OCI-M1 (cell line): ENCODE data around the gene CHI3L1.

Experiments
- DNase-seq: peaks from one replicate; lab custom pipeline; 2025; lab: John Stamatoyannopoulos, UW

The CHI3L1 gene

DNA sequence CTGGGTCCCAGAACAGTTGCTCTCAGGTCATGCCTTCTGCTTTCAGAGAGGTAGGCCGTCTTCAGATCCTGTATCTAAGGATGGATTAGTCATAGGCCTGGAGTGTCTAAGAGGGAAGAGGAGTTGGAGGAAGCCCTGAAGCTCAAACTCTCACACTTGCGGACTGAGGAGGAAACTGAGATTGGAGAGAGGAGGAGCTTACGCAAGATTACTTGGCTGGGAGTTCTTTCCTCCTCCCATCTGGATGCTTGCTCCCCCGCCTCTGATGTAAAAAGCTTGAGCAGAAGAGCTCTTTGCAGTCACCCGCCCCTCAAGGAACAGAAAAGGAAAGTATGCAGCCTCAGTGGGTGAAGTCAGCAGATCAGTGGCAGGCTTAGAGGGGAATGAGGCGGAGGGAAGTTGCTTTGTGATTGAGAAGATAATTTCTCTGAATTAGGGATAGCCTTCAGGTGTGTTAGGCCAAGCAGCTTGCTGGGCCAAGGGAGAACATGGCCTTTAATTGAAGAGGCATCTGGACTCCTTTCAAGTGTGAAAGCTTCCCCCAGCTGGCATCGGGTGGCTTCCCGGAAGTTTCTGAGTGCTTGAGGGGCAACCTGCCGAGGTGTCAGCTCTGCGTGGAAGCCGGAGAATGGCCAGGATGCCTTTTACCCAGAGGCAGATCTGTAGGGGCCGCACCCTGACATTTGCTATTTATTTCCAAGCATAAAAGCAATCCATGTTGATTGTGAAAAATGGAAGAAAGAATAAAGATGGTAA is 52.4 kb downstream of the CHI3L1 start:
- no peak for DNase-seq

DNA sequence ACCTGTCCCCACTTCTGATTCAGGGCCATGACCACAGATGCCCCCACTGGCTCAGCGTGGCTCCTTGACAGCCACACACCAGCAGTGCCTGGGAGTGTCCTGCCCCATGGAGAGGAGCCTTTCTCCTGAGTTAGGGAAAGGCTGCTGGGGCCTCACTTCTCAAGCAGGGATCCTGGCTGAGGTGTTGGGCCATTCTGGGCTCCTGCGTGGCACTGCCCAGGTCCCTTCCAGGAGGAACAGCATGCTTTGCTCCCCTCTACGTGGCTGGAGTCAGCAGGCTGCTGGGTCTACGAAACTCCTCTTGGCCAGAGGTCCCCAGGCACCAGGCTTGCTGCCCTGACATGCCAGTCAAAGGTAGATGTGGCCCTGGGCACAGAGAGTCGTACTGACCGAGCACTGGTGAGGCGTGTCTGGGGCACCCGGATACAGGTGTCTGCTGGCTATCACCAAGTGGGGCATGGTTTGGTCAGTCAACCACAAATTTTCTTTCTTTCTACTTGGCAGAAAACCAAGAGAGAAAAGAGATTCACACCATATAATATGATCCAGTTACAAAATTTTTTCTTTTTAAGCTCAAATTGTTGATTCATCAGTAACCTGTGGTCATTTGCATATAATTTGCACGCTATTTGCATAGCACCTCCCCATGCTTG is 54.8 kb downstream of the CHI3L1 start:
- no peak for DNase-seq

DNA sequence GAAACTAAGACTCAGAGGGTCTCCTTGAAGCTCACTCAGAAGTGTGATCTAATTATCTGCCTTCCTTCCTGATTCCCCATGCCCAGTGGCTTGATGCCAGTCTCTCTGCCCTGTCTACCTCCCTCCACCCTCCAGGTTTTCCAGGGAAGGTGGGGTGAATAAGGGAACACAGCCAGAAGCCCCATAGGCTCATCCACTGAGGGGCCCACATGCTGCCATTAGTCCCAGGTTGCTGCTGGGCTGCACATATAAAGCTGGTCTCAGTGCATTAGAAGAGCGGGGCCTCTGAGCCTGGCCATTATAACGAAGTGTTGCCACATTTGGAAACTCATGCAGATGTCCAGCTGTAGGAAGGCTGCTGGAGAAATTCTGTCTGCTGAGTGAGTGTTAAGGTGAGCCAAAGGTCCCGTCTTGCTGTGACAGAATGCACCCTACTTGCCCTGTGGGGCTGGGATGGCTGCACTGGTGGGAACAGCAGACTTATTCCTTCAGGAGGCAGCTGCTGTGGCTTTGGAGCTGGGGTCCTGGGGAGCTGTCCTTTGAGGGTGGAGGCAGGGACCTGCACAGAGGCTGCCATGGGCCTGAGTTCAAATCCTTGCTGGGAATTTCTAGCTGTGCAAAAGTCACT is 56.0 kb downstream of the CHI3L1 start:
- no peak for DNase-seq

DNA sequence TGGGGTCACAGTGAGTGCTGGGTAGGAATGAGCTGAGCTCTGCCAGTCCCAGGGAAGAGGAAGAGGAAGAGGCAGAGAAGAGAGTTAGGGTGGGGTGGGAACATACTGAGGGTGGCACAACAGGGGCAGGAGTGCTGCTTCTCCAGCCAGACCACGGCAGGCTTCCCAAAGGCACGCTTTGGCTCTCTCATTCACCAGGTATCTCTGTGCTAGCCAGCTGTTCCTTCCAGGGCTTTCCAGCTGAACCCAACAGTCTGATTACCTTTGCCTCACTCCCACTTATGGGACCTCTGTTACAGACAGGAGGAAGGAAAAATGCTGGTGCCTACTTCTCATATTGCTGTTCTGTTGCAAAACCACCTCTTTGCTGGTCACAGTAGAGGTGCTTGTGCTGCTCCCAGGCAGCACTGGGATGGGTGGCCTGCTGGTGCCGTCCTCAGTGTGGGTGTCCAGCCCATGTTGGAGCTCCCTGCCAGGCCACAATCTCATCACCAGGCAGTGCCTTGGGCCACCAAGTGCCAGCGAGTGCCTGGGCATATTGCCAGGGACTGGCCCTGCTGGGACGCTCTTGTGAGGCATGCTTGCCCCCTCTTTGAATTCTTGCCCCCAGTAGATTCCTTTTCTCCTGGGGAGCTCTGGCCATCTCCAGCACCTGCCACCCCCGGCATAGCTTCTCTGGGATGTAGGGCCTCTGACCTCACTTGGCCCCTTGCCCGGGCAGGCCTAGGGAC is 56.8 kb downstream of the CHI3L1 start:
- DNase-seq: no peak
